AML-193 (cell line): ENCODE measurements around the gene MCM6.
A peak's percentile ranks its signal among the peaks of the same experiment; 100 is the strongest.
"Not testable (repeated sequence)": the region's sequence is repeated elsewhere in the genome, so short reads cannot be mapped to it uniquely, and the experiment has no call there.

ENCODE experiments used
- DNase-seq, 2 experiments: peaks; one replicate each; lab custom pipeline; 2025; lab: John Stamatoyannopoulos, UW

The MCM6 gene

DNA sequence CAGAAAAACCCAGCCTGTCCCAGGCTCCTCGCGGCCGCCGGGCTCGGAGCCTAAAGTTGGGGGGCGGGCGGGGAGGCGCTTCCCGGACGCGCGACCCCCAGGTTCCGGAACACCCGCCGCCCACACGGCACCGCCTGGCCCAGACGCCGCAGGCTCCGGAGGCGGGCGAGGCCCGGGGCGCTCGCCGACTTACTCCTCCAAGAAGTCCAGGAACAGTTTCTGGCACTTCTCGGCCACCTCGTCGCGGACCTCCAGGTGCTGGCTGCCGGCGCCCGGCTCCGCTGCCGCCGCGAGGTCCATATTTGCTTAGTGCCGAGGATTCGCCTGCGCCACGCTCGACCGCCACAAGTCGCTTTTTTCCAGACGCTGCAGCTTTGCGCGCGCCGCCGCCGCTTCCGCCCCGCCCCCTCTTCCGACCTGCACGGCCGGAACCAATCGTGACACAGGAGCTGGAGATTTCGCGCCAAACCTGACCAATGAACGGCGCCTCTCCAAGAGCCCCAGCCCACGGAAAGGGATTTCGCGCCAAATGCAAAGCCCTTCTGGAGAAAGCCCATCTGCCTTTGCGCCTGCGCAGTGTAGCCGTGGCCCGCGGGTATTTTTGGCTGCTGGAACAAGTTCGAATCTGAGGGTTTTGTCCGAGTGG is at the start of gene MCM6:
MCM6 (minus strand) TSS at position 378 of the 646 bp plus-strand sequence; CDS start at position 300, 78 bp downstream.
- DNase-seq = peak; percentile 98

GRCh38 chr2:135925571-135925970 is 49.3 kb upstream of the MCM6 start:
- no peak for DNase-seq

DNA sequence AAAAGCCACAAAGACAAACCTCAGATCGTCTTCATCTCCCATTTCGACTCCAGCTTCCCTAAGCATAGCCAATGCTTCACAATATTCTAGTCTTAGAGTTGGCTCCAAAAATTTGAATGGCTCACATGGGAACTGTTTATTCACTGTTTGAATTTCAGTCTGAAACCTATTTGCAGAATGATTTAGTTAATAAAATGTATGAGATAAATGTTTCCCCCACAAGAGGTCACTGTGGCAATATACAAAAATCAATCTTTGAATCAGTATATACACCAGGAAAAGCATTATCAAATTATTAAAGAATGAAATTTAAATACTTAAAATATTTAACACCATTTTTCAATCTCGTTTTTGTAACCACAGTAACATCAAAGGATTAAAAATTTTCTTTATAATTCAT is 40.0 kb upstream of the MCM6 start:
- peak; percentile 53 to 70 for DNase-seq

GRCh38 chr2:135914485-135914884 is 38.2 kb upstream of the MCM6 start:
- DNase-seq = no peak

- peak; percentile 62 to 65 for DNase-seq
These were observed 37.6 kb upstream of the MCM6 start for GRCh38 chr2:135913727-135914365.

- DNase-seq = no peak
These were observed 33.7 kb upstream of the MCM6 start for GRCh38 chr2:135909976-135910375.

- no peak for DNase-seq
These were observed 29.4 kb upstream of the MCM6 start for GRCh38 chr2:135905679-135906078.

GRCh38 chr2:135904341-135904989 is 28.2 kb upstream of the MCM6 start:
- no peak for DNase-seq

- no peak for DNase-seq
These were observed 27.4 kb upstream of the MCM6 start for GRCh38 chr2:135903650-135904049.

- DNase-seq = no peak
These were observed 23.3 kb upstream of the MCM6 start for GRCh38 chr2:135899567-135899966.

DNA sequence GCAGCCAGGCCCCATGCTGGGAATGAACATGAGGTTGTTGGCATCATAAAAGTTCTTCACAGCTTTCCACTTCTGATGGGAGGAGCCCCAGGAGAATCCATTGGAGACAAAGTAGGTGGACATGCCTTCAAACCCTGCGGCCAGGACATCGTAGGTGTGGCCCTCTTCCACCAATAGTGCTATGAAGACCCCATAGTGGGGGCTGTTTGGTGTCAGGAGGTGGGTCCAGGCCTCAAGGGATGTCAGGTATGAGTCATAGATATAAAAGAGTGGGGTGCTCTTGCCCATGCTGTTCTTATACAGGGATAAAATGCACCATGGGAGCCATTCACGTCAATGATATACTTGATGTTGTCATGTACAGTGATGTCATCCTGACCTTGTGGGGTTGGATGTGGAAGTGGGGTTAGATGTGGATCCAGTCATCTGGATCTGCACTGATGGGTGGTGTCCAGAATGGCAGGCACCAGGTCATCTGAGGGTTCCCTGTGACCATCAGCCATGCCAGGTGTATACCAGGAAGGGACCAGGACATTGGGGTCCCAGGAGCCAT is 22.1 kb upstream of the MCM6 start:
- no peak for DNase-seq

GRCh38 chr2:135894930-135895329 is 18.7 kb upstream of the MCM6 start:
- no peak for DNase-seq

DNA sequence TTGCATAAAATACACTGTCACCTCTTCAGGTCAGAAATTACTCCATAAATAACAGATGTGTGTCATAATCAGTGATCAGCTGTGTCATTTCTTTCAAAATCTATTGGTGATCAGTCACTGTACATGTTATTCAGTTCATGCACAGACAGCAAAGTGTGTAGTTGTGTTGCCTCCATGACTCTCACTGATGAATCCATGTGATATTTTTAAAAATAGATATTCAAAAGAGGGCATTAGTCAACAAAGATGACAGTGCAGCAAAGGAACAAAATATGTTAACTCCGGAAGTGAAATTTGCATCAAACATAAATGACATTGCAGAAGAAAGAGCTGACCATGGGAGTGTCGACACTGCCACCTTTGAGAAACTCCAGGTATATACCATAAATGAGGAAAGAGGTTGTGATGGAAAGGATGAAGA is 17.1 kb upstream of the MCM6 start:
- no peak for DNase-seq

DNA sequence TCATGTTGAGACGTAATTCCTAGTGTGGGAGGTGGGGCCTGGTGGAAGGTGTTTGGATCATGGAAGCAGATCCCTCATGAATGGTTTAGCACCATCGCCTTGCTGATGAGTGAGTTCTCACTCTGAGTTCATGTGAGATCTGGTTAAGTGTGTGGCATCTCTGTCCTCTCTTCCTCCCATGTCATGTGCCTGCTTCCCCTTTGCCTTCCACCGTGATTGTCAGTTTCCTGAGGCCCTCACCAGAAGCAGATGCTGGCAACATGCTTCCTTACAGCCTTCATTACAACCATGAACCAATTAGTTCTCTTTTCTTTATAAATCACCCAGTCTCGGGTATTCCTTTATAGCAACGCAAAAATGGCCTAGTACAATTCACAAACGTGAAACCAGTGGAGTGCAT is 14.6 kb upstream of the MCM6 start:
- peak; percentile 15 to 22 for DNase-seq

DNA sequence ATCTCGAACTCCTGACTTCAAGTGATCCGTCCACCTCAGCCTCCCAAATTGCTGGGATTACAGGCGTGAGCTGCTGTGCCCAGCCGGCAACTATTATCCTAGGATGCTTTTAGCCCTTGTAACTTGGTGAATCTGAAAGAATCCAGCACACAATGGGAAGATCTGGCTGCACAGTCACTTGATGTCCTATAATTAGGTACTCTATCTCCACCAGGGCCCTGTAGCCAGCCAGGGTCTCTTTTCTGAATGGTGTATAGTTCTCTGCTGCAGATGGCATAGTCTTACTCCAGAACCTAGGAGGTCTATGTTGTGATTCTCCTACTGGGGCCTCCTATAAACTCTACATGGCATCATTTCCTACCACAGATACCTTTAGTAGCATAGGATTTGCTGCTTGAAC is 13.9 kb upstream of the MCM6 start:
- DNase-seq = no peak

DNA sequence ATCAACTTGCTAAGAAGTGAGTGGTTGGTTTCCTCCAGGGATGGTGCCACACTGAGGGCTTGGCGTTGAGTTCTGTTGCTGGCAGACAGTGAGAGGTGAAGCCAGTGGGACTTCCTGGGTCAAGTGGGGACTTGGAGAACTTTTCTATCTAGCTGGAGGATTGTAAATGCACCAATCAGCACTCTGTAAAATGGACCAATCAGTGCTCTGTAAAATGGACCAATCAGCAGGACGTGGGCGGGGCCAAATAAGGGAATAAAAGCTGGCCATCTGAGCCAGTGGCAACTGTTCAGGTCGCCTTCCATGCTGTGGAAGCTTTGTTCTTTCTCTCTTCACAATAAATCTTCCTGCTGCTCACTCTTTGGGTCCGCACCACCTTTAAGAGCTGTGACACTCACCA is 12.3 kb upstream of the MCM6 start:
- not testable (repeated sequence) for DNase-seq

DNA sequence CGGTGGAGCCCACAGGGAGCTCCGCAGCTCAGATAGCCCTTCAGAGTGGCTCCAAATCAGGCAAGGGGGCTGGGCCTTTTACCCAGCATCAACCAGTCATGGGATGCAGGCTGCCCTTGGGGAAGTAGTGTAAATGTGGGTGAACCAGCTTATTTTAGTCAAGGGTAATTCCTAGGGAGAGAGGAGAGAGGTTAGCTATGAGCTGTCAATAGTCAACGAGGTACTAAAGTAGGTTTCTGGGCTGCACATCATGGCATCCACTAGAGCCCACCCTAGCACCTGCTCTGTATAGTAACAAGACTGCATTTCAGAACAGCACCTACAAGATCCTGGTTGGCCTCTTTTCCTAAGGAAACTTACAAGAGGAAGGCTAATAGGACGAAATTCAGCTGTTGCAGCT is 9.5 kb upstream of the MCM6 start:
- DNase-seq = no peak

DNA sequence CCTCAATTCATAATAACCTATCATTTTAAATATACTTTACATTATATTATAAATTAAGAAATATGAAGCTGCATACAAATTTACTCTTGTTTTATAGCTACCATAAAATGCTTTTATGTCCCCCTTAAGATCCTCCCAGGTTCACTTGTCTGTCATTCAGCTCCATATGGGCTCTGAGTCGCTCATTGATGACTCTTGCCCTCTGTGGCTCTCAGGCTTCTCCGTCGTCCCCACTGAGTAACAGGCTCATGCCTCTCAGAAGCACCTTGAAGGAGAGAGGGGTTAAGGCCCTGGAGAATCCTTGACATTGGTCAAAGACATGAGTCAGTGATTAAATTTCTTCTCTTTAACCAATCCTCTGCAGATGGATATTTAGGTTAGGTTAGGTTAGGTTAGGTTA is 6.2 kb upstream of the MCM6 start:
- DNase-seq = no peak

GRCh38 chr2:135876770-135877169 is 527 bp upstream of the MCM6 start:
- not testable (repeated sequence) for DNase-seq

GRCh38 chr2:135875491-135876065 is 665 bp downstream of the MCM6 start:
- peak; percentile 44 to 66 for DNase-seq

DNA sequence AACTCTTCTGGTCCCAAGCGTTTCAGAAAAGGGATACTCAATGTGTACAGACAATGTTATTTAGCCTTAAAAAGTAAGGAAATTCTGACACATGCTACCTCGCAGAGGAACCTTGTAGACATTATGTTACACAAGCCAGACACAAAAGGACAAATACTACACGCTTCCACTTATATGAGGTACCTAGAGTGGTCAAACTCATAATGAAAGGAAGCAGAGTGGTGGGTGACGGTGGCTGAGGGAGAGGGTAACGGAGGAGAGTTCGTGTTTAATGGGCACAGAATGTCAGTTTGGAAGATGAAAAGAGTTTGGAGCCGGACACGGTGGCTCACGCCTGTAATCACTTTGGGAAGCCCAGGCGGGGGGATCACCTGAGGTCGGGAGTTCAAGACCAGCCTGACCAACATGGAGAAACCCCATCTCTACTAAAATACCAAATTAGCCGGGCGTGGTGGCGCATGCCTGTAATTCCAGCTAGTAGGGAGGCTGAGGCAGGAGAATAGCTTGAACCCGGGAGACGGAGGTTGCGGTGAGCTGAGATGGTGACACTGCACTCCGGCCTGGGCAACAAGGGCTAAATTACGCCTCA is 1.4 kb downstream of the MCM6 start:
- no peak for DNase-seq

GRCh38 chr2:135870571-135870970 is 5.7 kb downstream of the MCM6 start:
- no peak for DNase-seq
